ENCODE data around the gene NOP16. TPM values are rescaled to one million over a fixed set of nuclear protein-coding genes. Genes with fewer than 3 reads are reported as not detected.
A peak's percentile ranks its signal among the peaks of the same experiment; 100 is the strongest.

NOP16 gene
- polyA plus RNA-seq, 2 of the 4 experiments (the other 2 are of a cell fraction), result 90.7 to 127 TPM

GRCh38 chr5:176415952-176416924, 27.8 kb upstream of the NOP16 start, which contains the start of gene CLTB (continued):
- TF ChIP-seq HMGXB4 (CRISPR knock-in tag; IDR thresholded peaks at IDR 0.05; ENCODE audit: borderline replicate concordance) (no peak), SMC3 (IDR thresholded peaks at IDR 0.05) (peak; percentile 92), POLR2A (IDR thresholded peaks at IDR 0.05; ENCODE audit: low read length) (peak; percentile 48; the same call in 1 of the 2 replicates), MAZ (IDR thresholded peaks at IDR 0.05; ENCODE audit: borderline replicate concordance, low read depth, low read length) (peak; percentile 69; the same call in 1 of the 2 replicates), EHMT2 (IDR thresholded peaks at IDR 0.05; ENCODE audit: low read depth) (no peak), POLR2AphosphoS2 (conservative IDR thresholded peaks at IDR 0.05; ENCODE audit: low read length) (no peak), BCL3 (IDR thresholded peaks at IDR 0.05) (0 out of 3 replicates have a peak, but pooled peaks have one; percentile 30), HOXA7 (CRISPR knock-in tag; IDR thresholded peaks at IDR 0.05) (no peak), CEBPB (IDR thresholded peaks at IDR 0.05) (no peak), ATOH8 (CRISPR knock-in tag; IDR thresholded peaks at IDR 0.05; ENCODE audit: low read depth) (no peak), HEYL (CRISPR knock-in tag; IDR thresholded peaks at IDR 0.05) (no peak), PHF8 (IDR thresholded peaks at IDR 0.05; ENCODE audit: borderline replicate concordance, low read depth) (peak; percentile 50), NR3C1 (IDR thresholded peaks at IDR 0.05) (no peak), JUN (IDR thresholded peaks at IDR 0.05) (peak in 1 of 2 experiments; percentile 64; a peak in 2 of 5 replicates)

- Histone ChIP-seq H3K4me3 (peak overlapping the region; percentile 94), H3K27ac (peak overlapping the region; percentile 80 to 91), H3K4me2 (peak overlapping the region; percentile 87), H3K4me1 (peaks cover 24% of the 10 kb centered on the region), H3K9me3 (no peaks in the 10 kb centered on the region)
- ATAC-seq (no peak; a peak in 1 of 6 replicates), FAIRE-seq (no peak), DNase-seq (ENCODE audit: low read depth in 1 of 2, low spot score in 1 of 2) (peak in 1 of 2 experiments; percentile 81)
- 78% methylated on average over 13 of the region's 13 CpGs for WGBS (ENCODE audit: missing lambda C conversion rate)
- ChIA-PET CTCF (interaction anchor here (0.6 to 5.0 kb wide), 19 partner anchors 9 to 228 kb away, joined by 3 to 49 read pairs (median 9); partner anchors contain the start of genes FAF2, KIAA1191 and RNF44), POLR2A (interaction anchor here (1.7 kb wide), 1 partner anchor 123 kb away, joined by 7 read pairs; no protein-coding TSS in a partner anchor)
- TF ChIP-seq E2F6 (IDR thresholded peaks at IDR 0.05; ENCODE audit: borderline replicate concordance, low read depth) (no peak), KDM1A (IDR thresholded peaks at IDR 0.05; ENCODE audit: low read depth) (peak; percentile 44; the same call in 1 of the 2 replicates), CHD4 (IDR thresholded peaks at IDR 0.05; ENCODE audit: borderline replicate concordance) (peak; percentile 22; the same call in 1 of the 2 replicates), RAD21 (conservative IDR thresholded peaks at IDR 0.05 in 1 of 2, IDR thresholded peaks at IDR 0.05 in 1 of 2) (no peak), ATOH8 (CRISPR knock-in tag; IDR thresholded peaks at IDR 0.05; ENCODE audit: low read depth) (no peak), ZC3H11A (IDR thresholded peaks at IDR 0.05) (no peak)
Observed at GRCh38 chr5:176415240-176415951, 27.0 kb upstream of the NOP16 start.
